GM21360 (cell line): Measurements from ENCODE around the gene HAPLN3.

Experiments used
- ATAC-seq: cut with Tn5 transposase; IDR thresholded peaks from one replicate; pipeline ENCODE4 v1.9.1; 2021; ENCODE audit warnings: mild to moderate bottlenecking, moderate library complexity; ENCODE audit not compliant: unreplicated experiment

The HAPLN3 gene

DNA sequence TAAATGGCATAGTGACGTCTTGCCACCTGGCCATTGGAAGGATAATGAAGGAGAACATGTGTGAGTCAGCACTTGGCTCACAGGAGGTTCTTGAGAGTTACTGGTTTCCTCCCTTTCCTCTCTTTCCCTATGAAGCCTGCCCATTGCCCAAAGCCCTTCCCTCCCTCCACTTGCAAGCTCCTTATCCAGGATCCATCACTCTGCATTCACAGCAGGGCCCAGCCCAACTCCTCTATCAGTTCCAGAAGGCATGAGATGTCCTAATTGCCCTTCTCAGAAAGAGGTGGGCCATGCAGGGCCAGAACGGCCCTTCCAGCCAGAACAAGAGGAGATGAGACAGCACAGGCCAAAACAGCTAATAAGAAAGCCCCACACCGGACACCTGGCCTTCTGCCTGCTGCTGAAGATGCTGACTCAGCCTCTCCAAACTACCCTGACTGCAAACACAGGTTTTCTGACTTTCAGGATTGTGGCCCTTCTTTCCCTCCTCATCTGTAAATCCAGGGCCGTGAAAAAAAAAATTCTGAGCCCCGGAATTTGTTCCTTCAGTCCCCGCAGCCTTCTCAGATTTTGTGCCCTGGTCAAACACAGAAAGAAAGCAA, 29.7 kb downstream of the HAPLN3 start:
- ATAC-seq = no peak

DNA sequence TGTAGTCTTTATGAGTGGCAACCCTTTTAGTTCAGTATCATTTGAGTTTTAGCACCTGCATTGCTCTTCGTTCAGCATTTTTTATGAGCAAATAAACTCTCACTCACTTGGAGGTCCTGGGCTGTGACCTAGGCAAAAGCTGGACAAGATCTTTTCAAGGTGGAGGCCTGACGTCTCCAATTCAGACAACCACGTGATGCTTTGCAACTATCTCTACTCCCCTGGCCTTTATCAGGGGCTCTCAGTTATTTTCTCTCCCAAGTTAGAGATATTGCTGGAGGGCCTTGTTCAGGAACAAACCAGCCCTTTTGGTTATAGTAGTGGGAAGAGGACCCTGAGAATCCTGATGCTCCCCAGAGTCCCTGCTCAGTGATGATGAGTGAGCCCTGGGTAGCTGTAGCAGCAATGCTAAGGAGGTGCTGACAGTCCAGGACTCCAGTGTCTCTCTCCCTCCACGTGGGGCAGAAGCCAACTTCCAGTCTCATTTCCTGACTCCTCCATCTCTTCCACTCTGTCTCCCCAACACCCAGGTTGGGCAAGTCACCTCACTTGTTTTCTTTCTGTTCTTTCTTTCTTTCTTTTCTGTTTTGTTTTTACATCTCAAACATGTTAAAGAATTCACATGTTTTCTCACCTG, 30.4 kb downstream of the HAPLN3 start:
- ATAC-seq = no peak

DNA sequence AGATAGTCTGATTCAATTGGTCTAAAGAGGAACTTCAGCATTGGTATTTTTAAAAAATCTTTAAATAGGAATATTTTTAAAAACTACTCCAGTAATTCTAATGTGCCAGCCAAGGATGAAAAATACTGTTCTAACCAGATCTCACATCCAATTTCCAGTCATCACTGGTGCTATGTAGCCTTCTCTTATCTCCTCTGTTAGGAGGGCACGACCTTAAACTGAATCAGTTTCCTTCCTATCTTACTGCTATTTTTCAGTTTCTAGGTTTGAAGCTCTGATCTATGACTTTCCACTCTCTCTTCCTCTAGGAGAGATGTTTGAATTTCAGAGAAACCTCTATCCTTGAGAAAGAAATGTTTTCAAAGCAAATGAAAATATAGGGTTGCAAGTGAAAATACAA, 31.9 kb downstream of the HAPLN3 start:
- ATAC-seq = no peak

DNA sequence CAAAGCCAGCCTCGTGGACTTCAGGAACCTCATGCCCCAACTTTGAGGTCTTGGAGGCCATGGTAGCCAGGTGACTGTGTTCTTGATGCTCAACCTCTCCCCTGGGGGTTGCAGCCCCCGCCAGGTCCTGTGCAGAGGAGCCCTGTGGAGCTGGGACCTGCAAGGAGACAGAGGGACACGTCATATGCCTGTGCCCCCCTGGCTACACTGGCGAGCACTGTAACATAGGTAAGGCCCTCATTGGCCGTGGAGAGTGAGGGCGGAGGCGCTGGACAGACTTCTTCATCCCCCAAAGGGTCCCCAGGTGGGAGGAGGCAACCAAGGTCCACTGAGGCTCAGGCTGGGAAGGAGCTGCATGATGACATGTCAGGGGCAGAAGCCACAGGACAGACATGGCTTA, 35.1 kb downstream of the HAPLN3 start:
- ATAC-seq = no peak

DNA sequence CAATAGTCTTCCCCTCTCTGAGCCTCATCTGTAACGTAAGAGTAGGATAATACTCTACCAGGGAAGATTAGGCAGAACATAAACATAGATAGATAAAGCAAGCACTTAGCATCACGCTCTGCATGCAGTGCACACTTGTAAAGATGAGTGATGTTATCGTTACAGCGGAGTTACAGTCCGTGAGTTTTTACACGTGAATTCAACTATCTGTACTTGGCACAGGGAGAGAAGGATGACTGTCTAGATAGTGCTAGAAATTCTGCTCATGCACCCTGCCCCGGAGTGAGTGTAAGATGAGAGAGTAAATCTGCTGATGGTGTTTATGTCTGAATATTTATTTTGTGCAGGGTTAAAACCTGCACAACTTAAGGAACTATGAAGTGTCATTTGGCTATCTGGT, 35.8 kb downstream of the HAPLN3 start:
- ATAC-seq = no peak

DNA sequence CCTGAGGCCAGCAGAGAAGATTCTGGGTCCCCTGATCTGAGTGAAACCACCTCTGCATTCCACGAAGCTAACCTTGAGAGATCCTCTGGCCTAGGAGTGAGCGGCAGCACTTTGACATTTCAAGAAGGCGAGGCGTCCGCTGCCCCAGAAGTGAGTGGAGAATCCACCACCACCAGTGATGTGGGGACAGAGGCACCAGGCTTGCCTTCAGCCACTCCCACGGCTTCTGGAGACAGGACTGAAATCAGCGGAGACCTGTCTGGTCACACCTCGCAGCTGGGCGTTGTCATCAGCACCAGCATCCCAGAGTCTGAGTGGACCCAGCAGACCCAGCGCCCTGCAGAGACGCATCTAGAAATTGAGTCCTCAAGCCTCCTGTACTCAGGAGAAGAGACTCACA, 36.4 kb downstream of the HAPLN3 start:
- ATAC-seq = no peak

DNA sequence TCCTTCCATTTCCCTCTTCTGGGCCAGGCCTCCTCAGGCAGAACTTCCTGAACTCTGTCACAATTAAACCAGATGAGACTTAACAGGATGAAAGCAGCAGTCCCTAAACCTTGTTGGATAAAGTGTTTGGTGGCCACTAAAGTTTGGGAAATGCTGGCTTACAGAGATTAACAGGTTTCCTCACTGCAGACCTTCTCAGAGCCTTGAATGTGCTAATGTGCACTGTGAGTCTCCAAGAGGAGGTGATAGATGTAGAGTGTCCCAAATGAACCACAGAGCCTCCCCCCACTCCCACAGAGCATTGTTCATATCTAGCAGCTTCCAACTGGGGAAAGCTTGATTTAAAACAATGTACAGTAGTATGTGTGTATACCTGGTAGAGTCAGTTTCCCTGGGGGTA, 42.9 kb downstream of the HAPLN3 start:
- no peak for ATAC-seq

DNA sequence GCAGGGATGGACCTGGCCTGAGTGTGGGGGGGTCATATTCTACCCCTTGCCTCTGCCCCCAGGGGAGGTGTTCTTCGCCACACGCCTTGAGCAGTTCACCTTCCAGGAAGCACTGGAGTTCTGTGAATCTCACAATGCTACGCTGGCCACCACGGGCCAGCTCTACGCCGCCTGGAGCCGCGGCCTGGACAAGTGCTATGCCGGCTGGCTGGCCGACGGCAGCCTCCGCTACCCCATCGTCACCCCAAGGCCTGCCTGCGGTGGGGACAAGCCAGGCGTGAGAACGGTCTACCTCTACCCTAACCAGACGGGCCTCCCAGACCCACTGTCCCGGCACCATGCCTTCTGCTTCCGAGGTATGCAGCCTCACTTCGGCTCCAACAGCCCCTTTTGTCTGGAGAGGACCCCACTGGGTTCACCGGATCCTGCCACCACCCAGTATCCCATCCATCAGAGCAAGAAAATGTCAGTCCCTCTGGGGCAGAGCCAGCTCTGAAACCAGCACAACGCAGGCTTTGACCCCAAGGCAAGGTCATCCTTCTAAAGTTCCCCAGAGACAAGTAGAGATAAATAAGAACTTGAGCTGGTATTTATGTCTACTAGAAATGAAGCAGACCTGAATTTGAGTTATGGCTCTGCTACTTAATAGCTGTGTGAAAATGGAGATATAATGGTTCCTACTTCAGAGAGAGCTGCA, 45.8 kb downstream of the HAPLN3 start:
- no peak for ATAC-seq

DNA sequence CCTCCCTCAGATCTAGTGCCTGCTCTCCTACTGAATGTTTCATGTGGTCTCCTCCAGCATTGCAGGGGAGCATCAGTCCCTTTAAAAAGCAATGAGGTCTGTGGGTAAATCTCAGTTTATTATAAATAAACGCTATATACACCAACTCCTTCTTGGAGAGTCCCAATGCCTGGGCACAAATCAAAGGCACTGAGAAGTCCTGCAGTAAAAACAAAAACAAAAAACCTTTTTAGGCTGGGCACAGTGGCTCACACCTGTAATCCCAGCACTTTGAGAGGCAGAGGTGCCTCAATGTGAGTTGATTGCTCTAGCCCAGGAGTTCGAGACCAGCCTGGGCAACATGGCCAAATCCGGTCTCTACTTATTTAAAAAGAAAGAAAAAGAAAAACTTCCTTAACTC, 47.1 kb downstream of the HAPLN3 start:
- ATAC-seq = no peak

DNA sequence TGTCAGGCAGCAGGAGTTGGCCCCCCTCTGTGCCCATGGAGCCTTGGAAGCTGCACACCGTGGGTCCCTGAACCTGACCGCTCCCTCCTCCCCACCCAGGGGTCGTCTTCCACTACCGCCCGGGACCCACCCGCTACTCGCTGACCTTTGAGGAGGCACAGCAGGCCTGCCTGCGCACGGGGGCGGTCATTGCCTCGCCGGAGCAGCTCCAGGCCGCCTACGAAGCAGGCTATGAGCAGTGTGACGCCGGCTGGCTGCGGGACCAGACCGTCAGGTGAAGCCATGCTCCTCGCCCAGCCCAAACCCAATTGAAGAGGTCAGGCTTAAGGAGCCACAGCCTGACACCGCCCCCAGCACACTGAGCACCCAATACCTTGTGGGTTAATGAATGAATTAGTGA, 48.2 kb downstream of the HAPLN3 start:
- ATAC-seq = no peak

DNA sequence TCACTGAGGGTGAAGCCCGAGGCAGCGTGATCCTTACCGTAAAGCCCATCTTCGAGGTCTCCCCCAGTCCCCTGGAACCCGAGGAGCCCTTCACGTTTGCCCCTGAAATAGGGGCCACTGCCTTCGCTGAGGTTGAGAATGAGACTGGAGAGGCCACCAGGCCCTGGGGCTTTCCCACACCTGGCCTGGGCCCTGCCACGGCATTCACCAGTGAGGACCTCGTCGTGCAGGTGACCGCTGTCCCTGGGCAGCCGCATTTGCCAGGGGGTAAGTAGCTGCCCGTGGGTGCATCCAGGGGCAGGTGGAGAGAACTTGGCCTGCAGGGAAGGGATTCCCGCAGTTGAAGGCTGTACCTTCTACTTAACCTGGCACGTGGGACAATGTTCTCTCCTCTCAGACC, 49.7 kb downstream of the HAPLN3 start:
- ATAC-seq = no peak

DNA sequence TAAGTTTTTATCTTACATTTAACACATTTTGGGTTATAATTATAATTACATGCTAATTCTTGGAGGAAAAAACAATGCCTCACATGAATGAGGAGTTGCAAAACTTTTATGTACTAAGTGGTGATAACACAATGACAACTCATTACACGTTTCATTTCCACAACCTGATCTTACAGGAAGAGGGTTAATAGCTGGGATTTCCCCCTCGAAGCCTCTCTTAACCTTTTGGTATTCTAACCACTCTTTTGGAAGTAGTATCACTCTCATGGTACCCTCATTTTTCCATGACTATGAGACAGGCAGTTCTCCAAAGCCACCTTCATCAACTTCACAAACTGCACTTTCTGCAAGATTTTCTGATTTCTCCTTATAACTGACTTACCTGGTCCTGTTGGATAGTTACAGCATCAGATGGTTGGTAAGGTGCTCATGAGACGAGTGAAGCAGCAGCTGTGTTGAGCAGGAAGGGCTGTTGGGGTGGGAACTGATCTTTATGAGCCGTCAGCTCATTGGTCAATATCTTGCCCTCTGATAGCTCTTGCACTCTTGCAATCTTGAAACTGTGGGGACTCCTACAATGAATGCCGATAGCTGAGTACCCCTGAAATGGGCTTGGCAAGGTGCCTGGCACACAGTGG, 50.5 kb downstream of the HAPLN3 start:
- ATAC-seq = no peak

DNA sequence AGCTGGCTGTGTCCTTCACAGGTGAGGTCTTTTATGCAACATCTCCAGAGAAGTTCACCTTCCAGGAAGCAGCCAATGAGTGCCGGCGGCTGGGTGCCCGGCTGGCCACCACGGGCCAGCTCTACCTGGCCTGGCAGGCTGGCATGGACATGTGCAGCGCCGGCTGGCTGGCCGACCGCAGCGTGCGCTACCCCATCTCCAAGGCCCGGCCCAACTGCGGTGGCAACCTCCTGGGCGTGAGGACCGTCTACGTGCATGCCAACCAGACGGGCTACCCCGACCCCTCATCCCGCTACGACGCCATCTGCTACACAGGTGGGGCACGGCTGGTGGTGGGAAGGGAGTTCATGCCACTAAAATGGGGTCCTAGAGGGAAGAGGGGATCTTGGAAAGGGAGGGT, 52.0 kb downstream of the HAPLN3 start:
- ATAC-seq = no peak

DNA sequence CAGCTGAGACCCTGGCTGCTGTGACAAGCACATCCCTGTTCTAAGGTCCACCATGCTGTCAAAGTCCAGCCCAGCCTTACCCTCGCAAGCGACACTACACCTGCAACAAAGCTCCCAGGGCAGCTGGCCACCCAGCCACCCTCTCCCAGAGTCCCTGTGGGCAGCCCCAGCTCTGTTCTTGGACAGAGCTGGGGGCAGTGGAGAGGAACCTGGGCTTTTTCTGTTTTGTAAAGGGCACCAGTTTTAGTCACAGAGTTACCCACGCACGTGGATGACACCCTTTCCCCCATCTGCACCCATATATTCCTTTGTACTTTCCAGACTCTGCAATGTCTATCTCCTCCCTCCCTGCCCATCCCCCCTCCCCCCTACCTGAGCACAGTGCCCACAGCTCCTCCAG, 53.2 kb downstream of the HAPLN3 start:
- ATAC-seq = no peak

DNA sequence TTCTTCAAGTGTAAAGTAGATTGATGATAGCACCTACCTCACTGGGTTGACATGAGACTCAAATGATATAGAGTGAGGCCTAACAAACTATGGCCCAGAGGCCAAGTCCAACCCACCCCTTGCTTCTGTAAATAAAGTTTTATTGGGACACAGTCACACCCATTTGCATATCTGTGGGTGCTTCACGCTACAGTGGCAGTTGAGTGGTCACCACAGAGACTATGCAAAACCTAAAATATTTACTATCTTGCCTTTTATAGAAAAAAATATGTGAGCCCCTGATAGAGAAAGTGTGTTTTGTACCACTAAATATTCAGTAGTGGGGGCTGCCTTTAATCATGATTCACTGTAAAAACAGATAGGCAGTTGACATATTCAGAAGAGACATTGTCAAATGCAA, 54.1 kb downstream of the HAPLN3 start:
- ATAC-seq = no peak

DNA sequence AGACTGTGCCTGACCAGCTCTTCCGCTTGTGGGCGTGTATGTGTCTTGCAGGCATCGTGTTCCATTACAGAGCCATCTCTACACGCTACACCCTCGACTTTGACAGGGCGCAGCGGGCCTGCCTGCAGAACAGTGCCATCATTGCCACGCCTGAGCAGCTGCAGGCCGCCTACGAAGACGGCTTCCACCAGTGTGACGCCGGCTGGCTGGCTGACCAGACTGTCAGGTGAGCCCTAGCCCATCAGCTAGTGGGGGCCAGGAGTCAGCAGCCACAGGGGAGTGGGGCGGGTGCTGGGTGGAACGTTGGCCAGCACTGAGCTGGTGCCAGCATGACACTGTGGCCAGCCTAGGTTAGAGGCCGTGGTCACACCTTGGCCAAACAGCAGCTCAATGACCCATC, 55.4 kb downstream of the HAPLN3 start:
- no peak for ATAC-seq

DNA sequence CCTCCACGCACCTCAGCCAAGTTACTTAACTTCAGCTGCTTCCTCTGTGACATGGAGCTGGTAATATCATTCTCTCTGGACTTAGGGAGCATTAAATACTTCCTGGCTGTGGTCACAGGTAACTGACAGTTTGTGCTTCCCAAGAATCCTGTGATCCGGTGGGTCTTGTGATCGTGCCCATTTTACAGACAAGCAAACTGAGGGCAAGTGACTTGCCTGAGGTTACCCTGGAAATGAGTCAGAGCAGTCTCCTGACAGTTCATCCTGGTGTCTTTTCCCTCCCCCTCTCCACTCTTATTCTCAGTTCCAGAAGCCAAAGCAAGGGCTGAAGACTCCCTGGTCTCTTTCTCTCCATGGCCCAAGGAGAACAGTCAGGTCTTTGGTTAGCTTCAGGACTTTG, 56.2 kb downstream of the HAPLN3 start:
- ATAC-seq = no peak

DNA sequence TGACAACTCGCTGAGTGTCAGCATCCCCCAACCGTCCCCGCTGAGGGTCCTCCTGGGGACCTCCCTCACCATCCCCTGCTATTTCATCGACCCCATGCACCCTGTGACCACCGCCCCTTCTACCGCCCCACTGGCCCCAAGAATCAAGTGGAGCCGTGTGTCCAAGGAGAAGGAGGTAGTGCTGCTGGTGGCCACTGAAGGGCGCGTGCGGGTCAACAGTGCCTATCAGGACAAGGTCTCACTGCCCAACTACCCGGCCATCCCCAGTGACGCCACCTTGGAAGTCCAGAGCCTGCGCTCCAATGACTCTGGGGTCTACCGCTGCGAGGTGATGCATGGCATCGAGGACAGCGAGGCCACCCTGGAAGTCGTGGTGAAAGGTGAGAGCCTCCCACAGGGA, 56.7 kb downstream of the HAPLN3 start:
- no peak for ATAC-seq

DNA sequence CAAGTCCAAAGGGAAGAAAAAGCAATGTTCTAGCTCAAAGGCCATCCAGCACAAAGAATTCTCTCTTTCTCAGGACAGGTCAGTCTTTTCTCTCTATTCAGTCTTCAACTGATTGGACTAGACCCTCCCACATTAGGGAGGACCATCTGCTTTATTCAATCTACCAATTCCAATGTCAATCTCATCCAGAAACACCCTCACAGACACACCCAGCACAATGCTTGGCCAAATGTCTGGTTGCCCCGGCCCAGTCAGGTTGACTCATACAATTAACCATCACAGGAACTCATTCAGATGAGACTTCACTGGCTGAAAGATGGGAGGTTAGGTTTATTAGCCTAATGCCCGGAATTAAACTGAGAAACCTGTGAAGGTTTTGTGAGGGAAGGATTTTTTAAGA, 59.7 kb downstream of the HAPLN3 start:
- ATAC-seq = no peak

DNA sequence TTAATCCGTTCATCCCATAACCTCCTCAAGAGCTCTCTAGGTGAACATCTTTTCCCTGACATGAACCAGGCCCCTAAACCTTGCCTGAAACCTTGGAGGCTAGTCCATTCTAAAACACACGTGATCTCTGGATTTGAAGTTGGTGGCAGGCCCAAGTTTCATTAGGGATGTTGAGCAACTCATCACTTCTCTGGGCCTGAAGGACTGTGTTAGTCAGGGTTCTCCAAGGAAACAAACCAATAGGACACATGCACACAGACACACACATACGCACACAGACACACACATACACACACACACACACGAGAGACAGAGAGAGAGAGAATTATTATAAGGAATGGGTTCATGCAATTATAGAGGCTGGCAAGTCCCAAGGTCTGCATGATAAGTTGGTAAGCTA, 60.2 kb downstream of the HAPLN3 start:
- no peak for ATAC-seq

DNA sequence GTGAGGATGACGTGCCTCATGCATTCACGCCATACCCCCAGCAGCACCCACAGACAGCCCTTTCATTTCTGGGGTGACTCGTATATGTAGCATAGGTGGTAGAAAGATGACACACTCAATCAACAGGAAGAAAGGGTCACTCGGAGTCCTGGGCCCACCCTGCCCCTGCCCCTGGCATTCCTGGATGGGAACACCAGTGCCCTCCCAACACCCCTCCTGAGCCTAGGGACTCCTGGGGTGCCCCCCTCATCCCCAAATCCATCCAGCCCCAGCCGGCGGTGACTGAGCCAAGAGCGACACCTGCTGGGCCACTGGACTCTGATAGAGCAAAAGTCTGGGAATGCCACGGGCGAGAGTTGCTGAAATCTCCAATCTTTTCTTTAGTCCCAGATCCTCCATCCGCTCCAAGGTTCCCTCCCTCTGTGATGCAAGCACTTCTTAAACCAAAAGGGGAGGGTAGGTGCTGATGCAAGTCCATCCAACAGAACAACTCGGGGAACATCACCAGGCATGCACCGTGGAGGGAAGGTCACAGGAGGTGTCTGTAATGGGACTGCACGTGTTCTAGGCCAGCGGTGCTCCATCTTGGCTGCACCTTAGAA, 61.0 kb downstream of the HAPLN3 start:
- no peak for ATAC-seq

DNA sequence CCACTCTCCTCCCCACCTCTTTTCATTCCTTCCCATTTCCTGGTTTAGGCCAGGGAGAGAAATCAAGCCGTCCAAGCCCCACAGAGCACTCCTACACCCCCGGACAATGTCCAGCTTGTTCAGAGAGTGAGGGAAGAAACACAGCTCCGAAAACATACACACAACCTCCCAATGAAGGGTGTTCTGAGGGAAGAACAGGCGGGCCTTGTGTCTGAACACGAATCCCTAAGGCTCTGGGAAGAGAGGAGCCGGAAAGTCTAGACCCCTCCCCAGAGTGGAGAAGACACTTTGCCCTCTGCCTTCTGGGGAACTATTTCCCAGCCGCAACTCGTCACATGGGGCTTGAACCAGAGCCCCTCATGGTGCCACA, 61.6 kb downstream of the HAPLN3 start:
- no peak for ATAC-seq
